Ishikawa (cell line): ENCODE results near the gene TBC1D1.

ENCODE experiments used
- CEBPB ChIP-seq: IDR thresholded peaks from 2 replicates; pipeline ENCODE4 v1.6.1; 2012
- CREB1 ChIP-seq: IDR thresholded peaks from 2 replicates; pipeline ENCODE4 v1.6.1; 2012; ENCODE audit warnings: low read depth
- EGR1 ChIP-seq: IDR thresholded peaks from 2 replicates; pipeline ENCODE4 v1.6.1; 2012
- EP300 ChIP-seq: IDR thresholded peaks from 2 replicates; pipeline ENCODE4 v1.6.1; 2012; ENCODE audit warnings: borderline replicate concordance
- FOXM1 ChIP-seq: IDR thresholded peaks from 2 replicates; pipeline ENCODE4 v1.6.1; 2012; ENCODE audit warnings: low read depth, borderline replicate concordance
- NFIC ChIP-seq: IDR thresholded peaks from 2 replicates; pipeline ENCODE4 v1.6.1; 2012
- RAD21 ChIP-seq: IDR thresholded peaks from 2 replicates; pipeline ENCODE4 v1.6.1; 2012; ENCODE audit warnings: low read depth
- TAF1 ChIP-seq: IDR thresholded peaks from 2 replicates; pipeline ENCODE4 v1.6.1; 2012; ENCODE audit warnings: low read depth, mild to moderate bottlenecking
- TCF12 ChIP-seq: IDR thresholded peaks from 2 replicates; pipeline ENCODE4 v1.6.1; 2012; ENCODE audit warnings: low read depth
- TEAD4 ChIP-seq: IDR thresholded peaks from 2 replicates; pipeline ENCODE4 v1.6.1; 2012
- USF1 ChIP-seq: IDR thresholded peaks from 2 replicates; pipeline ENCODE4 v1.6.1; 2012
- YY1 ChIP-seq: IDR thresholded peaks from 2 replicates; pipeline ENCODE4 v1.6.1; 2012; ENCODE audit warnings: low read depth
- ZBTB7A ChIP-seq: IDR thresholded peaks from 2 replicates; pipeline ENCODE4 v1.6.1; 2012; ENCODE audit warnings: low read depth
- TF ChIP-seq, protein P1 (sequence below): IDR thresholded peaks from 2 replicates; pipeline ENCODE4 v1.6.1; 2012
- TF ChIP-seq, protein P2 (sequence below): IDR thresholded peaks from 2 replicates; pipeline ENCODE4 v1.6.1; 2012; ENCODE audit warnings: low read depth, mild to moderate bottlenecking

Gene TBC1D1

GRCh38 chr4:37964734-37965457 is 74.0 kb downstream of the TBC1D1 start:
- TF ChIP-seq TCF12 (no peak), NFIC (no peak), FOXM1 (no peak), YY1 (no peak), EP300 (no peak), TAF1 (no peak), USF1 (no peak), RAD21 (no peak), EGR1 (no peak), CEBPB (no peak), TEAD4 (no peak)
- TF ChIP-seq, protein P1, sequence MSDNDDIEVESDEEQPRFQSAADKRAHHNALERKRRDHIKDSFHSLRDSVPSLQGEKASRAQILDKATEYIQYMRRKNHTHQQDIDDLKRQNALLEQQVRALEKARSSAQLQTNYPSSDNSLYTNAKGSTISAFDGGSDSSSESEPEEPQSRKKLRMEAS, result no peak
- TF ChIP-seq, protein P2, sequence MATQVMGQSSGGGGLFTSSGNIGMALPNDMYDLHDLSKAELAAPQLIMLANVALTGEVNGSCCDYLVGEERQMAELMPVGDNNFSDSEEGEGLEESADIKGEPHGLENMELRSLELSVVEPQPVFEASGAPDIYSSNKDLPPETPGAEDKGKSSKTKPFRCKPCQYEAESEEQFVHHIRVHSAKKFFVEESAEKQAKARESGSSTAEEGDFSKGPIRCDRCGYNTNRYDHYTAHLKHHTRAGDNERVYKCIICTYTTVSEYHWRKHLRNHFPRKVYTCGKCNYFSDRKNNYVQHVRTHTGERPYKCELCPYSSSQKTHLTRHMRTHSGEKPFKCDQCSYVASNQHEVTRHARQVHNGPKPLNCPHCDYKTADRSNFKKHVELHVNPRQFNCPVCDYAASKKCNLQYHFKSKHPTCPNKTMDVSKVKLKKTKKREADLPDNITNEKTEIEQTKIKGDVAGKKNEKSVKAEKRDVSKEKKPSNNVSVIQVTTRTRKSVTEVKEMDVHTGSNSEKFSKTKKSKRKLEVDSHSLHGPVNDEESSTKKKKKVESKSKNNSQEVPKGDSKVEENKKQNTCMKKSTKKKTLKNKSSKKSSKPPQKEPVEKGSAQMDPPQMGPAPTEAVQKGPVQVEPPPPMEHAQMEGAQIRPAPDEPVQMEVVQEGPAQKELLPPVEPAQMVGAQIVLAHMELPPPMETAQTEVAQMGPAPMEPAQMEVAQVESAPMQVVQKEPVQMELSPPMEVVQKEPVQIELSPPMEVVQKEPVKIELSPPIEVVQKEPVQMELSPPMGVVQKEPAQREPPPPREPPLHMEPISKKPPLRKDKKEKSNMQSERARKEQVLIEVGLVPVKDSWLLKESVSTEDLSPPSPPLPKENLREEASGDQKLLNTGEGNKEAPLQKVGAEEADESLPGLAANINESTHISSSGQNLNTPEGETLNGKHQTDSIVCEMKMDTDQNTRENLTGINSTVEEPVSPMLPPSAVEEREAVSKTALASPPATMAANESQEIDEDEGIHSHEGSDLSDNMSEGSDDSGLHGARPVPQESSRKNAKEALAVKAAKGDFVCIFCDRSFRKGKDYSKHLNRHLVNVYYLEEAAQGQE, result no peak

DNA sequence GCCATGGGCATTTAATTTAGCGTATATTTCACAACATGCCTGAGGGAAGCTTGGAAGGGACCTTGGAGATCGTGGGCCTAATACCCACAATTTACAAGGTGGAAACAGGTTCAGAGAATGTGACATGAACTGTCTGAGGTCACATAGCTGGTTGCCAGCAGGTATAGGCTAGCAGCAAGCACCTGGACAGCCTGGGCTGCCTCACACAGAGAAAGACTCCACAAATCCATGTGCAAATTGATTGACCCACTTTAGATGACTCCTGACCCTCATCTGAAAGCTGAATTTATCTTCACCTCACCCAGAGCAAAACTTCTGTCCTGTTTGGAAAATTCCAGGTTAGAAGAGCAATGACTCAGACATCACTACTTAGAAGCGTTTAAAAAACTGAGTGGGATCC is 75.2 kb downstream of the TBC1D1 start:
- TF ChIP-seq TEAD4, result no peak
- TF ChIP-seq YY1, result no peak
- no peak for TF ChIP-seq CREB1

GRCh38 chr4:37967736-37968135 is 76.9 kb downstream of the TBC1D1 start:
- TF ChIP-seq NFIC, result no peak
- no peak for TF ChIP-seq YY1
- TF ChIP-seq TCF12, result no peak
- TF ChIP-seq, protein P1, result no peak
- no peak for TF ChIP-seq EGR1
- TF ChIP-seq ZBTB7A, result no peak
- TF ChIP-seq USF1, result no peak
- no peak for TF ChIP-seq EP300
- no peak for TF ChIP-seq CREB1
- TF ChIP-seq TEAD4, result no peak
- TF ChIP-seq CEBPB, result no peak
- no peak for TF ChIP-seq FOXM1
- TF ChIP-seq, protein P2, result no peak
- TF ChIP-seq TAF1, result no peak
- no peak for TF ChIP-seq RAD21

GRCh38 chr4:37968747-37969146 is 77.9 kb downstream of the TBC1D1 start:
- TF ChIP-seq YY1, result no peak
- no peak for TF ChIP-seq TAF1
- TF ChIP-seq, protein P2, result no peak
- TF ChIP-seq CEBPB, result no peak
- no peak for TF ChIP-seq EGR1
- TF ChIP-seq NFIC, result no peak
- no peak for TF ChIP-seq USF1
- no peak for TF ChIP-seq CREB1
- TF ChIP-seq RAD21, result no peak
- TF ChIP-seq TEAD4, result no peak
- no peak for TF ChIP-seq FOXM1
- TF ChIP-seq EP300, result no peak
- TF ChIP-seq, protein P1, result no peak
- no peak for TF ChIP-seq TCF12
- TF ChIP-seq ZBTB7A, result no peak
